IMR-90 (cell line): ENCODE results near the gene LSM14B. TPM values are rescaled to one million over a fixed set of nuclear protein-coding genes. Genes with fewer than 3 reads are reported as not detected.

Source experiments
- ATAC-seq: fragments of 200-7000 bp; cut with Tn5 transposase; 2 replicates; pipeline ENCODE4 v1.9.1; 2020; ENCODE audit warnings: low read depth, mild to moderate bottlenecking, moderate library complexity
- BruUV-seq: library from RNA; stranded (reverse); fragments of 400-500 nt; replicated peaks from 2 replicates; lab custom pipeline; 2021; lab: Mats Ljungman, UMichigan
- CTCF ChIA-PET: fragments of 300-600 bp; formaldehyde crosslinking; extraction: SDS; loops from one replicate; lab custom pipeline; 2021; ENCODE audit warnings: antibody characterized with exemption; lab: Yijun Ruan, JAX
- POLR2A ChIA-PET: fragments of 300-600 bp; sonication (Branson Sonifier 250); formaldehyde crosslinking; loops from one replicate; lab custom pipeline; 2022; ENCODE audit warnings: antibody characterized with exemption; ENCODE audit not compliant: unreplicated experiment; lab: Charles Lee
- DNase-seq: peaks from one replicate; pipeline ENCODE4 v3.0.0; 2013
- H2AFZ ChIP-seq: replicated peaks from 2 replicates; pipeline ENCODE3; 2013; ENCODE audit warnings: low read length, mild to moderate bottlenecking; ENCODE audit not compliant: poor library complexity
- H2AK5ac ChIP-seq: 2 replicates; pipeline ENCODE4 v1.6.1; 2013; ENCODE audit warnings: low read depth, low read length, inconsistent platforms
- H2AK9ac ChIP-seq: replicated peaks from 2 replicates; pipeline ENCODE3; 2013; ENCODE audit warnings: mild to moderate bottlenecking, low read depth, low read length, moderate library complexity; ENCODE audit not compliant: poor library complexity
- H2BK120ac ChIP-seq: 2 replicates; pipeline ENCODE4 v1.6.1; 2013; ENCODE audit warnings: low read depth, low read length, inconsistent platforms
- H2BK15ac ChIP-seq: 3 replicates; pipeline ENCODE4 v1.6.1; 2013; ENCODE audit warnings: low read depth, low read length, inconsistent platforms
- H2BK20ac ChIP-seq: 2 replicates; pipeline ENCODE4 v1.6.1; 2013; ENCODE audit warnings: low read depth, mild to moderate bottlenecking, inconsistent platforms, low read length, moderate library complexity
- H2BK5ac ChIP-seq: 2 replicates; pipeline ENCODE4 v1.6.1; 2013; ENCODE audit warnings: mild to moderate bottlenecking, low read depth, low read length, inconsistent platforms; ENCODE audit not compliant: poor library complexity, severe bottlenecking
- H3K14ac ChIP-seq: replicated peaks from 2 replicates; pipeline ENCODE4 v1.6.1; 2013; ENCODE audit warnings: low read depth, low read length, inconsistent platforms
- H3K18ac ChIP-seq: 2 replicates; pipeline ENCODE4 v1.6.1; 2013; ENCODE audit warnings: low read depth, low read length, control low read depth
- H3K23ac ChIP-seq: 2 replicates; pipeline ENCODE4 v1.6.1; 2013; ENCODE audit warnings: low read depth, low read length, inconsistent platforms
- H3K27ac ChIP-seq: 2 replicates; pipeline ENCODE4 v1.5.1; 2013; ENCODE audit warnings: mild to moderate bottlenecking, control low read depth, low read length; ENCODE audit not compliant: insufficient read depth
- H3K27me3 ChIP-seq: 2 replicates; pipeline ENCODE4 v1.6.1; 2013; ENCODE audit warnings: low read length; ENCODE audit not compliant: control insufficient read depth, insufficient read depth
- H3K36me3 ChIP-seq: 2 replicates; pipeline ENCODE4 v1.6.1; 2013; ENCODE audit warnings: low read length, mixed read lengths; ENCODE audit not compliant: control insufficient read depth, insufficient read depth
- H3K4ac ChIP-seq: 2 replicates; pipeline ENCODE4 v1.6.1; 2013; ENCODE audit warnings: low read depth, low read length, inconsistent platforms
- H3K4me1 ChIP-seq: 2 replicates; pipeline ENCODE4 v1.6.1; 2013; ENCODE audit warnings: low read length, mixed read lengths; ENCODE audit not compliant: control insufficient read depth, insufficient read depth
- H3K4me2 ChIP-seq: 2 replicates; pipeline ENCODE4 v1.6.1; 2013; ENCODE audit warnings: low read depth, mild to moderate bottlenecking, control low read depth, low read length, moderate library complexity
- H3K4me3 ChIP-seq: 2 replicates; pipeline ENCODE4 v1.5.1; 2013; ENCODE audit warnings: low read depth, mild to moderate bottlenecking, control low read depth, low read length, moderate library complexity; ENCODE audit not compliant: insufficient read depth
- H3K56ac ChIP-seq: 2 replicates; pipeline ENCODE4 v1.6.1; 2013; ENCODE audit warnings: low read length, inconsistent platforms; ENCODE audit not compliant: insufficient read depth; ENCODE audit errors: extremely low read depth
- H3K79me1 ChIP-seq, 2 experiments: 2 replicates each; pipeline ENCODE4 v1.6.1; 2013; ENCODE audit warnings: low read length in 2 of 2, inconsistent platforms in 1 of 2, low read depth in 1 of 2
- H3K9ac ChIP-seq: 2 replicates; pipeline ENCODE4 v1.6.1; 2013; ENCODE audit warnings: low read depth, low read length, control low read depth
- H3K9me1 ChIP-seq: 2 replicates; pipeline ENCODE4 v1.6.1; 2013; ENCODE audit warnings: low read length, inconsistent platforms; ENCODE audit not compliant: insufficient read depth
- H3K9me3 ChIP-seq: 2 replicates; pipeline ENCODE4 v1.6.1; 2013; ENCODE audit warnings: low read length; ENCODE audit not compliant: control insufficient read depth, insufficient read depth
- H4K20me1 ChIP-seq: 2 replicates; pipeline ENCODE4 v1.6.1; 2013; ENCODE audit warnings: low read length, inconsistent platforms; ENCODE audit not compliant: insufficient read depth
- H4K5ac ChIP-seq: 2 replicates; pipeline ENCODE4 v1.6.1; 2013; ENCODE audit warnings: mild to moderate bottlenecking, low read depth, low read length, control low read depth
- H4K8ac ChIP-seq, 2 experiments: 2 replicates each; pipeline ENCODE4 v1.6.1; 2013; ENCODE audit warnings: low read depth in 2 of 2, low read length in 2 of 2, control low read depth in 1 of 2, inconsistent platforms in 1 of 2
- H4K91ac ChIP-seq: 2 replicates; pipeline ENCODE4 v1.6.1; 2013; ENCODE audit warnings: low read depth, low read length, inconsistent platforms; ENCODE audit not compliant: insufficient read depth
- BHLHE40 ChIP-seq: fragments of 150-350 bp; IDR thresholded peaks from 2 replicates; pipeline ENCODE4 v1.6.1; 2016; ENCODE audit warnings: mild to moderate bottlenecking, low read depth, low read length
- FOS ChIP-seq: fragments of 150-350 bp; IDR thresholded peaks from 2 replicates; pipeline ENCODE4 v1.6.1; 2016; ENCODE audit warnings: low read depth, low read length
- MAFK ChIP-seq: IDR thresholded peaks from 2 replicates; pipeline ENCODE4 v1.6.1; 2012; ENCODE audit warnings: low read depth, low read length, improper control_type of control experiment
- NFE2L2 ChIP-seq: fragments of 150-350 bp; IDR thresholded peaks from 2 replicates; pipeline ENCODE4 v1.6.1; 2016; ENCODE audit warnings: low read depth, mild to moderate bottlenecking, low read length
- SMC3 ChIP-seq: fragments of 150-350 bp; IDR thresholded peaks from 2 replicates; pipeline ENCODE4 v1.6.1; 2016; ENCODE audit warnings: low read depth, mild to moderate bottlenecking, antibody characterized with exemption, low read length, moderate library complexity
- WGBS, 2 experiments: methylation state at CpG; one replicate each; pipeline versions ENCODE4 v1.1.5 to v1.1.7; 2013; ENCODE audit warnings: missing lambda C conversion rate in 2 of 2; ENCODE audit not compliant: insufficient read length in 1 of 2; ENCODE audit errors: extremely low coverage in 2 of 2; 5-methylcytosine and 5-hydroxymethylcytosine counted together
- dilution Hi-C: fragments of 300-500 bp; cut with HindIII; formaldehyde crosslinking; loops from one replicate; pipeline ENCODE4 v1.14.3; 2018; ENCODE audit warnings: low sequenced_read_pairs; ENCODE audit not compliant: unreplicated experiment
- in situ Hi-C: fragments of 300-500 bp; cut with MboI; formaldehyde crosslinking; loops from 3 replicates; pipeline ENCODE4 v1.14.3; 2019; ENCODE audit warnings: low sequenced_read_pairs, inconsistent platforms, mixed read lengths
- intact Hi-C: fragments of 100-400 bp; cut with micrococcal nuclease; formaldehyde crosslinking; loops from 2 replicates; pipeline ENCODE4 v1.10.0; 2022
- polyA plus RNA-seq, 3 experiments: library from polyadenylated mRNA; depleted of rRNA; stranded (reverse); fragments of >200 nt; gene quantifications; 2 replicates each; pipeline ENCODE4 v1.2.3, GENCODE V29; 2012; ENCODE audit warnings: low replicate concordance in 1 of 3
- total RNA-seq: library from RNA; depleted of rRNA; stranded (reverse); fragments of >200 nt; gene quantifications from 2 replicates; pipeline ENCODE4 v1.2.3, GENCODE V29; 2012
- TF ChIP-seq, protein P1 (sequence below): fragments of 150-350 bp; IDR thresholded peaks from 2 replicates; pipeline ENCODE4 v1.6.1; 2017; ENCODE audit warnings: mild to moderate bottlenecking, antibody characterized with exemption, low read length, low read depth
- TF ChIP-seq, protein P2 (sequence below): conservative IDR thresholded peaks from 2 replicates; pipeline ENCODE4 v1.5.1; 2012; ENCODE audit warnings: mild to moderate bottlenecking, low read depth, low read length, improper control_type of control experiment

LSM14B gene
- total and polyA plus RNA-seq, 2 of the 4 experiments (the other 2 are of a cell fraction): 23.7 to 41.1 TPM

DNA sequence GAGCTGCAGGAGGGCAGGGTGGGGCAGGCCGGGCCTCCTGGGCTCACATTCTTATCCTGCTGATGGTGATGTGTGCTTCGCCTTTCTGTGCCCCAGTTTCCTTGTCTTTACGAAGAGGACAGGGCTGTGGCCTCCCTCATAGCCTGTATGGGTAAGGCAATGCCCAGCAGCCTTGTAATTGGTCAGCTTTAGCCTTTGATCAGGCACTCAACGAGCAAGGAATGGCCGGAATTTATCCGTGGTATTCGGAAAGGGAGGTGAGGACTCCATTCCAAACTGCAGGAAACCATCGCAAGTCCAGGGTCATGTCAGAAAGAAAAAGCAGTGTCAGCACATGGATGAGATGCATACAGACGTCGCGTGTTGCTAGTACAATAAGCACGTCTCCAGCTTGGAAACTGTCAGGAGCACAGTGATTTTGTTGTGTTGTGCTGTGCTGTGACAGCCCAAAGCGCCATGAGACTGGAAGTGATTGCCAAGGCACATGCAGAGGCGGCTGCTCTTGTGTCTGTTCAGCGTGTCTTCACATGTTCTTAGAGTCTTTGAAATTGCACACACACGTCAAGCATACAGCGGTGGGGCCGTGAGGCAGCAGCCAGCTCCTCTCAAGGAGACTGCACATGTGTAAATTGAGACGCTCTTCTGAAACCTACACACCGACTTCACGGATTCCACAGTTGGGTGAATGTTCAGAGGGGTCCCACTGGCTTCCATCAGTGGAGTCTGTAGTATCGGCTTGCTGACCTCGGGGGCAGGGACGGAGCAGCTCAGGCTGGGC is 27.4 kb downstream of the LSM14B start:
- no peak overlapping the region for H2BK20ac ChIP-seq
- H4K8ac ChIP-seq: no peak overlapping the region
- CTCF ChIA-PET: interaction anchor here (0.6 kb wide), 1 partner anchor 24 kb away, joined by 3 read pairs; no protein-coding TSS in a partner anchor
- H3K9me1 ChIP-seq: peaks cover 43% of the 10 kb centered on the region
- H3K79me1 ChIP-seq: peaks cover 22 to 93% of the 10 kb centered on the region in 2 experiments
- peaks cover 11% of the 10 kb centered on the region for H3K4me1 ChIP-seq
- DNase-seq: peak; percentile 18
- WGBS, 2 experiments: 62% methylated on average over 14 of the region's 24 CpGs; no CpG with 5 or more reads in 1 of the 2 experiments
- POLR2A ChIA-PET: no interaction called here
- in situ Hi-C loops (no loop called here), dilution Hi-C loops (no loop called here), intact Hi-C loops (no loop called here)
- ATAC-seq: peak; percentile 76
- H3K4ac ChIP-seq: no peak overlapping the region
- peak; percentile 60; the same call in 1 of the 2 replicates for TF ChIP-seq MAFK
- no peak for TF ChIP-seq BHLHE40
- no peak for TF ChIP-seq FOS
- TF ChIP-seq, protein P1, sequence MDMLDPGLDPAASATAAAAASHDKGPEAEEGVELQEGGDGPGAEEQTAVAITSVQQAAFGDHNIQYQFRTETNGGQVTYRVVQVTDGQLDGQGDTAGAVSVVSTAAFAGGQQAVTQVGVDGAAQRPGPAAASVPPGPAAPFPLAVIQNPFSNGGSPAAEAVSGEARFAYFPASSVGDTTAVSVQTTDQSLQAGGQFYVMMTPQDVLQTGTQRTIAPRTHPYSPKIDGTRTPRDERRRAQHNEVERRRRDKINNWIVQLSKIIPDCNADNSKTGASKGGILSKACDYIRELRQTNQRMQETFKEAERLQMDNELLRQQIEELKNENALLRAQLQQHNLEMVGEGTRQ: no peak
- TF ChIP-seq SMC3: no peak
- no peak for TF ChIP-seq NFE2L2
- TF ChIP-seq, protein P2, sequence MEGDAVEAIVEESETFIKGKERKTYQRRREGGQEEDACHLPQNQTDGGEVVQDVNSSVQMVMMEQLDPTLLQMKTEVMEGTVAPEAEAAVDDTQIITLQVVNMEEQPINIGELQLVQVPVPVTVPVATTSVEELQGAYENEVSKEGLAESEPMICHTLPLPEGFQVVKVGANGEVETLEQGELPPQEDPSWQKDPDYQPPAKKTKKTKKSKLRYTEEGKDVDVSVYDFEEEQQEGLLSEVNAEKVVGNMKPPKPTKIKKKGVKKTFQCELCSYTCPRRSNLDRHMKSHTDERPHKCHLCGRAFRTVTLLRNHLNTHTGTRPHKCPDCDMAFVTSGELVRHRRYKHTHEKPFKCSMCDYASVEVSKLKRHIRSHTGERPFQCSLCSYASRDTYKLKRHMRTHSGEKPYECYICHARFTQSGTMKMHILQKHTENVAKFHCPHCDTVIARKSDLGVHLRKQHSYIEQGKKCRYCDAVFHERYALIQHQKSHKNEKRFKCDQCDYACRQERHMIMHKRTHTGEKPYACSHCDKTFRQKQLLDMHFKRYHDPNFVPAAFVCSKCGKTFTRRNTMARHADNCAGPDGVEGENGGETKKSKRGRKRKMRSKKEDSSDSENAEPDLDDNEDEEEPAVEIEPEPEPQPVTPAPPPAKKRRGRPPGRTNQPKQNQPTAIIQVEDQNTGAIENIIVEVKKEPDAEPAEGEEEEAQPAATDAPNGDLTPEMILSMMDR: no peak
- no peak overlapping the region for H3K9ac ChIP-seq
- peak overlapping the region; percentile 90 for H2AK9ac ChIP-seq
- no peak overlapping the region for H3K23ac ChIP-seq
- BruUV-seq: no TSS peak
- H3K27ac ChIP-seq: no peak overlapping the region
- H3K9me3 ChIP-seq: no peaks in the 10 kb centered on the region
- H3K18ac ChIP-seq: no peak overlapping the region
- H2BK5ac ChIP-seq: no peak overlapping the region
- peak overlapping the region; percentile 35 for H2AFZ ChIP-seq
- H3K4me3 ChIP-seq: no peak overlapping the region
- no peak overlapping the region for H2BK120ac ChIP-seq
- H3K27me3 ChIP-seq: no peaks in the 10 kb centered on the region
- H3K4me2 ChIP-seq: no peak overlapping the region
- no peak overlapping the region for H3K56ac ChIP-seq
- H3K14ac ChIP-seq: no peak overlapping the region
- H2AK5ac ChIP-seq: 0 out of 2 replicates have a peak overlapping the region, but pooled peaks have one; percentile 5
- H4K20me1 ChIP-seq: peaks cover 89% of the 10 kb centered on the region
- no peak overlapping the region for H2BK15ac ChIP-seq
- no peak overlapping the region for H4K91ac ChIP-seq
- H3K36me3 ChIP-seq: peaks cover 17% of the 10 kb centered on the region
- no peak overlapping the region for H4K5ac ChIP-seq
